ENCODE measurements around the gene SLC12A3.

Gene SLC12A3

GRCh38 chr16:56864960-56865359 lies at the start of gene SLC12A3:
TSS of gene SLC12A3 (plus strand) at chr16:56865207. CDS start at chr16:56865236, 29 bp downstream.
- no peak for DNase-seq

- no peak for DNase-seq
Observed at GRCh38 chr16:56815721-56816120, 49.3 kb upstream of the SLC12A3 start.

DNA sequence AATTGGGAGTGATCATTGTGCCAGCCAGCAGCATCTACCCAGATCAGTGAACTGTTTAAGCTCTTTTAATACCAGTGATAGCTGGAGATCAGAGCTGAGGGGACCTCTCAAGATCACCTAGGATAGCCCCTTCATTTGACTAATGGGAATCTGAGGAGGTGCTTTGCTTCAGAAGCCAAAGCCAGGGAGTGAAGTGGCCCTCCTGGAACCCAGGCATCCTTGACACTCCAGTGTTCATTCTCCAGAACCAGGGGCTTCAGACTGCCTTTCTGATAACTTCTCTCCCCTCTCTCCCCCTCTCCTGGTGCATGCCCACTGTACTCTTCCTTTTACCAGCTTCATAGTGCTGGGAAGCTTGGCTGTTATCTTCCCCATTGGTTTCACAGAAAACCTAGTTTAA lies 48.0 kb upstream of the SLC12A3 start:
- DNase-seq: no peak

- DNase-seq: no peak
Observed at GRCh38 chr16:56817938-56818337, 47.1 kb upstream of the SLC12A3 start.

DNA sequence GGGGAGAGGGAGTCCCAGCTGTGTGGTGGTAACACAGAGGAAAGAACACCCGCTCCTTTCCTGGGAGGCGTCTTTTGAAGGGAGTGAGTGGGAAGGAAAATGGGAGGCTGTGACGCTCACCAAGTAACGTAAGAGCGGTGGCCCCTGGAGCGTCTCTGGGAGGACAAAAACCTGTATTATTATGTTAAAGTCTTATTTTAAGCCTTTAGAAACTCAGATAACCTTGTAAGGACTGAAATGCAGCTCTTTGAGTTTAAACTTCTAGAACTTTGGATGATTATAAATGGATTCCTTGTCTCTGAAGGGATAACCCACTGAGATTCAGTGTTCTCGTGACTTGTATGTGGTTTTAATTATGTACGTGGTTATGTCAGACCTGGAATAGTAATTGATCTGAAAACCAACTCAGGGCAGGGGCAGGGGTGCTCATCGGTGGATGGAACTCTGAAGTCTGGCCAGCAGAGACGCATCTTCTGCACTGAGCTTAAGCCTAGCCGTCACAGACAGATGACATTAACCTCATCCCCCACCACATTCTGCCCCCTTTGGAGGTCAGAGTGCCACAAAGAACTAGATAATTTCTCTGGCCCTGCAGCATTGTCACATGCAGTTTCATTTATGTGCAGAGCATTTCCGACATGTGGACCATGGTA lies 41.8 kb upstream of the SLC12A3 start:
- DNase-seq: no peak

GRCh38 chr16:56824331-56824730 lies 40.7 kb upstream of the SLC12A3 start:
- DNase-seq: no peak

GRCh38 chr16:56824804-56825203 lies 40.2 kb upstream of the SLC12A3 start:
- DNase-seq: no peak

- DNase-seq: no peak
Observed at GRCh38 chr16:56825826-56826225, 39.2 kb upstream of the SLC12A3 start.

DNA sequence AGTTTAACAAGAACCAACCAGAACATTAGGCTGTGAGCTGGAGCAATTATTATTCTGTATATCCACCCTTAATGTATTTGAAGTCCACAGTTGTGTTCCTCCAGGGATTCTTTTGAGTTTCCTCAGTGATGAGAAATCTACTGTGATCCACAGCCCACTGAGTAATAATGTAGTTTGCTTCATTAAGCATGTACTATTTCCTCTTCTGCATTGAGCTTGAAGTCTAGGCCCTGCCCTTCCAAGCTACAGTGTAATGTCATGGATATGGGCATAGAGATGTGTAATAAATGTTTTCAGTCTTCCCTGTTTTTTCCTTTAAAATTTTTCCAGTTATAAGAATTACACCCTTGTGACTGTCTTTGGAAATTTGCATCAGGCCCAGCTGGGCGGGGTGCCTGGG lies 36.4 kb upstream of the SLC12A3 start:
- no peak for DNase-seq

DNA sequence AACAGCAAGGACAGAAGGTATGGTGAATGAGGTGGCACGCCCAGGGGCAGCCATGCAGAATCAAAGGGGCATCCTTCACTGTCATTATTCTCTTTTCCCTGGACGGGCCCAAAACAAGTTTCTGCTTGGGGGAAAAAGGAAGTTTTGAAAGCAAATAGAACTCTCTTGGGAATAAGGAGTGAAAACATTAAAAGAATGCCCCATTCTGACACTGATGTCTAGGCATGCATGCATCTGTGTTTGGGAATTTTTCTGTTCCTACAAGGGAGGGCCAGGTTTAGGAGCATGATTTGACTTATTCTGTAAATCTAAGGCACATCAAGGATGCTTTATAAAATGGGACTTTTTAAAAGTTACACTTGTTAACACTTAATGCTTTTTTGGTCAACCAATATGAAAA lies 34.3 kb upstream of the SLC12A3 start:
- no peak for DNase-seq

DNA sequence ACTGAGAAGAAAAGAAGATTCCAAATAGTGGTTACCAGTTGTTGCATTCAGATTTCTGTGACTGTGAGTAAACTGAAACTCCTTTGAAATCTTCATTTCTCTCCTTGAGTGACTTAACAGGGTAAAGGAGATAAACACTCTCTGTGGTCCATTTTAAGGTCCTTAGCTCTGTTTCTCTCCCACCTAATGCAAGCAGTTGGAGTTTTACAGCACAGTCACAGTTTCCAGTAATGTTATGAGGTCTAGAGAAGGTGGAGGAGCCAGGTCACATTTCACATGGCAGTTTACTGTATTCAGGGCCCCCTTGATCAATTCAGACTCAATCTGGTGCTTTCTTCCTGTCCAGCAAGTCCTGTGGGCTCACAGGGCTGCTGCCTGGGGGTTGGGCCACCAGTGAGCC lies 32.2 kb upstream of the SLC12A3 start:
- no peak for DNase-seq

GRCh38 chr16:56833243-56833970 lies 31.6 kb upstream of the SLC12A3 start:
- no peak for DNase-seq

DNA sequence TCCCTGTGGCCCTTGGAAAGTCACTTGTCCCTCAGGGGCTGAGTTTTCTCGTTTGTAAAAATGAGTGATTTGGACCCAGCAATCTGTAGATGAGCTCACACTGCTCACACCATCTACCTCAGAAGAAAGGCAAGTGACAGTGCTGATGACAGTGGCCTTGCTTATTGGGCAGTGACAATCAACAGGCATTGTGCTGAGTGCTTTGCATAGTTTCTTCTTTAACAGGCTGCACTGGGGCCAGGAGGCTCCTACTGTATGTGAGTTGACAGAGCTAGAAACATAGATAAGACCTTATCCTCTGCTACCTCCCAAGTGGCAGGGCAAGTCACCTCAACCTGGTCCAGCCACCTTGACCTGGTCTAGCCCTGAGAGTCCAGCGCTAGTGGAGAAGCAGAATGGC lies 29.7 kb upstream of the SLC12A3 start:
- DNase-seq: no peak

DNA sequence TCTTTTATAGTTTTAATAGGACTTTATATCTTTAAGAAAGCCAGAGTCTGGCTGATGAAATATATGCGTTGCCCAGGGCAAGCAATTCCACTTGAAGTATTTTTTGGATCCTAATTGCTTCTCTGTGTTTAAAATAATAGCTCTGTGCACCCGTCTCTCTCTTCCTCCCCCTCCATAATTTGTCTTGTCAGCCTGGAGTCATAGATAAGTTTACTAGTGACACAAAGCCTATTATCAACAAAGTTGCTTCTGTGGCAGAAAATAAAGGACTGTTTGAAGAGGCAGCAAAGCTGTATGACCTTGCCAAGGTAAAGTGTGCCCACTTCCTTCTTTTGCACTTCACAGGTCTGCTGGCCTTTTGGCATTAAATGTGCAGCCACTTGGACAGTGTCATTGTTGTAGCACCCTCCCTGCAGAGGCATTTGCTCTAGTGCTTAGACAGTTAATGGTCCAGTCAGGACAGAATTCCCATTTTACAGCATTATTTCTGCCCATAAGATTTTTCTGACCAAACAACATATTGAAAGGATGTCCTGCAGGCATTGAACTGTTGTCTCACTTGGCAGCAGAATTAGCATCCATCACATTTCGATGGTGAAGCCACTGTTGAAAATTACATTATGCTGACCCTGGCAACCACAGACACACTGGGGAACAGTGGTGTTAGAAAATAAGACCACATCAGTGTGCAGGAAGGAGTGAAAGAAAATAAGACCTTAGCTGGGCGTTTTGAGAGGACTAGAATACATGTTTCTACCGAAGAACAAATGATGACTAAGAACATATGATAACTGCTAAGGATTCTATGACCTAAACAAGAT lies 28.4 kb upstream of the SLC12A3 start:
- no peak for DNase-seq

GRCh38 chr16:56838622-56839337 lies 26.2 kb upstream of the SLC12A3 start:
- no peak for DNase-seq

DNA sequence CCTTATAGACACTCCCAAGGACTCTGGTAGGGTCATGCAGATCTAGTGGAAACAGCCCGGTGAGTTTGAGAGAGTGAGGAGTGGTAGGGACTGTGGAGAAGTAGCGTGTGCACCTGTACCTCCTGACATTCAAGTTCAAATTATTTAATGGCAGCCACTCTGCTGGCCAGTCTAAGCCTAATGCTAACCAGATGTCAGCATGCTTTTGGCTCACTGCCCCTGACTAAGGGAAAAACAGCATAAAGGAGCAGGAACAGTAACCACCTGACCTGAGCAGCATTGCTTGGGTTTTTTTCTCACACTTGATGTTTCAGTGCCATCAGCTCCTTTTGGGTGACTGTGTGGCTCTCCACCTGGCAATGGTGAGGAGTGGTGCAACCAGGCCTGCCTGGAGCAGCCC lies 23.8 kb upstream of the SLC12A3 start:
- DNase-seq: no peak

DNA sequence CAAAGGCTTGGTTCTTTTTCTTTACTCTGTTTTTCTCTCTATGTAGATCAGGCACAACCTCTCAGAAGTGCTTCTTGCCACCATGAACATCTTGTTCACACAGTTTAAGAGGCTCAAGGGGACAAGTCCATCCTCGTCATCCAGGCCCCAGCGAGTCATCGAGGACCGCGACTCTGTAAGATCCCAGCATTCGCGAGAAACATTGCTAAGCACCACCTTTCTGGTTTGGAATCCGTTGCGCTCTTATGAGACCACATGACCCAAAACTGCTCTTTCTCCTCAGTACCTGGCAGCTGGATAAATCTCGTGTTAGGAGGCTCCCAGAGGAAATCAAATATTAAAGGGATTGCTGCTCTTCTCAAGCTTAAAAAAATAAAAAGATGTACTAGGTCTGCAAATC lies 23.3 kb upstream of the SLC12A3 start:
- no peak for DNase-seq

GRCh38 chr16:56842133-56842532 lies 22.9 kb upstream of the SLC12A3 start:
- no peak for DNase-seq

DNA sequence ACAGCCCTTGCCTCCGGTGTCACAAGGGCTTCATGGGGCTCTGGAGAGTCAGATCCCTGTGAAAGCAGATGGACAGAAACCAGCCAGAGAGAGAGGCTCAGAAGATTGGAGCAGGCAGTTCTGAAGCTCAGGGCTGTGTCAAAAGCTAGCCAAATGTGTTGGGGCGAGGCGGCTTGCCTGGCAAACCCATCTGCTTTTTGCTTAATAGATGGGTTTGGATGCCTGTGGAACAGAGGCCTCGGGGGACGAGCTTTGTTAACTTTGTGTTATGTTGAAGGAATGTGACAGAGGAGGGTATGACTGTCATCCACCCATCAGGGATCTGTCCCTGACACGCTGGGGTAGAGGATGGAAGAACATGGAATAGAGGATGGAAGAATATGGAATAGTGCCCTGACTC lies 21.0 kb upstream of the SLC12A3 start:
- no peak for DNase-seq

GRCh38 chr16:56847173-56847910 lies 17.7 kb upstream of the SLC12A3 start:
- DNase-seq: no peak

DNA sequence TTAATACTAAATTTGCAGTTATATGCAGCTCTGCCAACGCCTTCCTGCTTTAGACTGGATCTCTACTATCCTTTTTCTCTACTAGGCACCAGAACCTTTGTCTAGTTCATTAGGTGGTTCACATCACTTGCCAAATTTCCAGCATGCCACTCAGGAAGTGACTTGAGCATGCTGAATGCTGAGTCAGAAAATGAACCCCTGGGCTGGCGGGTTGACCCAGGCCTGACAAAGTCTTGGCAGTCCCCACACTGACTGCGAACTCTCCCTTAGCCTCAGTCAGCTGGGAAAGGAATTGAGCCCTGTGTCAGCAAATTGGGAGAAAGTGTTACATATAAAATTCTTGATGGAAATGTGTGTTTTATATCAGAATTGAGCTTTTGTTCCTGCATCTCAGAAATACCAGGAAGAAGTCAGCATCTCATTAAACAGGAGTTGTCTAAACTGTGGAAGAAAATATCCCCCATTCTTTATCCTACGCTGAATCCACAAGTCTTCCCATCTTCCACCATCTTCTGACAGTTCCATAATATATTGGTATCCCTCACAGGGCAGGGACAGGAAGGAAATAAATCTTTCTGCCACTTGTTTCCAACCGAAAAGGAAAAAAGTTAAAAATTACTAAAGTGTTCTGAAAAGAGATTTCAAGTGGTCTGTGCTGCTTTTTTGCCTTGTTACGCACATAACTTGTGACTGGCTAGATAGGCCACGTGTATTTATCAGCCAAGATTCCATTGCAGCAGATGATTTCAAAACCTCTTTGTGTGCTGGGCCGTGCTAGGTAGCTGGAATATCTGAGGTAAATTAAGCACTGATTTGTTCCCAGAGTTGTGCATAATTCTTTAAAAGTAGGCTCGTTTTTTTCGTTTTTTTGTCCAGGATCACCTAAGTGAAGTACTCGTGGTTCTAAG lies 16.7 kb upstream of the SLC12A3 start:
- no peak for DNase-seq

All from activated CD4-positive, alpha-beta T cell treated with anti-CD3 and anti-CD28 coated beads for 4 hours (primary cell).